Measurements from ENCODE around the gene GNPTG.

DNA sequence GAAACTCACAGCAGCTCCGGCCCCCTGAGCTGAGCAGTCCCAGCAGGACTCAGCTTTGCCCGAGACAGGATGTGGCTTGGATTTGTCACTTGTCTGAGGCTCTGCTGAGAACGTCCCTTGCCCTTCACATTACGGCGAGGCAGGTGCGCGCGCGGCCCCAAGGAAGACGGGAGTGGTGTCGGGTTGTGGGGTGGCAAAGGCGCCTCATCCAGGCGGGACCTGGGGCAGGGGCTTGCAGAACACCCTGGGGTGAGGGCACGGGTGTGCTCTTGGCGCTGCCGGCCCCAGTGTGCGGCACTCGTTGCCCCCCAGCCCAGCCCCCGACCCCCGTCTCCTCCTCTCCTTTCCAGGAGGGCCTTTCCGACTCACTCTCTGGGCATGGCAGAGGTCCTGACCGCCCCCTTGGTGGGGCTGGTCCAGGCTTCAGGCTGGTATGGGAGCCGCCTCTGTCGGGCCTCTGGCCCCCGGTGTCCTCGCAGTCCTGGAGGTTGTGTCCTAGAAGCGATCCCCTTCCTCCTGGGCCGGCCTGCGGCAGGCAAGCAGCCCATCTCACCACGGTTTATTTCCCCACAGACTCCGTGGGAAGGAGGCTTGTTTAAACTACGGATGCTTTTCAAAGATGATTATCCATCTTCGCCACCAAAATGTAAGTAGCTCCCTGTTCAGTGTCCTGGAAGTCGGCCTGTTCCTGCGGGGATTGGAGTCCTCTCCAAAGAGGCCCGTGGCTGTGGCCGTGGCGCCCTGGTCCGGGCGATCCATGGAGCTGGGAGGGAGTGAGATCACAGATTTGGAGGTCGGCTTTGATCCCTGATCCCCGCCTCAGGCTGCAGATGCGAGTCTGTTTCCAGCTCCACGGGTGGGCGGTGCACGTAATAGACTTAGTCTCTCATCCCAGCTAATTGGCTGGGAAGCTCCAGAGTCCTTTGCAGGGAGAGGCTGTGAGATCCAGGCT, 36.4 kb upstream of the GNPTG start:
- TF ChIP-seq, protein P1, sequence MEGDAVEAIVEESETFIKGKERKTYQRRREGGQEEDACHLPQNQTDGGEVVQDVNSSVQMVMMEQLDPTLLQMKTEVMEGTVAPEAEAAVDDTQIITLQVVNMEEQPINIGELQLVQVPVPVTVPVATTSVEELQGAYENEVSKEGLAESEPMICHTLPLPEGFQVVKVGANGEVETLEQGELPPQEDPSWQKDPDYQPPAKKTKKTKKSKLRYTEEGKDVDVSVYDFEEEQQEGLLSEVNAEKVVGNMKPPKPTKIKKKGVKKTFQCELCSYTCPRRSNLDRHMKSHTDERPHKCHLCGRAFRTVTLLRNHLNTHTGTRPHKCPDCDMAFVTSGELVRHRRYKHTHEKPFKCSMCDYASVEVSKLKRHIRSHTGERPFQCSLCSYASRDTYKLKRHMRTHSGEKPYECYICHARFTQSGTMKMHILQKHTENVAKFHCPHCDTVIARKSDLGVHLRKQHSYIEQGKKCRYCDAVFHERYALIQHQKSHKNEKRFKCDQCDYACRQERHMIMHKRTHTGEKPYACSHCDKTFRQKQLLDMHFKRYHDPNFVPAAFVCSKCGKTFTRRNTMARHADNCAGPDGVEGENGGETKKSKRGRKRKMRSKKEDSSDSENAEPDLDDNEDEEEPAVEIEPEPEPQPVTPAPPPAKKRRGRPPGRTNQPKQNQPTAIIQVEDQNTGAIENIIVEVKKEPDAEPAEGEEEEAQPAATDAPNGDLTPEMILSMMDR (IDR thresholded peaks at IDR 0.05), result no peak
- TF ChIP-seq POLR2A (IDR thresholded peaks at IDR 0.05), result no peak
